Right cardiac atrium (tissue), 5 donors: ENCODE measurements around the gene RBL1. TPM values are rescaled to one million over a fixed set of nuclear protein-coding genes. Genes with fewer than 3 reads are reported as not detected.
"Not testable (repeated sequence)": the region's sequence is repeated elsewhere in the genome, so short reads cannot be mapped to it uniquely, and the experiment has no call there.

Experiments
- ATAC-seq, 2 donors: fragments of 200-7000 bp; cut with Tn5 transposase; one replicate each; pipeline versions ENCODE4 v1.8.0 to v1.9.1; 2020; ENCODE audit warnings: moderate library complexity in 2 of 2, mild to moderate bottlenecking in 1 of 2
- DNase-seq, 3 donors: peaks; one replicate each; pipeline ENCODE4 v3.0.0-alpha.2; 2020
- H3K27ac ChIP-seq: one replicate; pipeline ENCODE4 v1.5.1; 2013; ENCODE audit warnings: mild to moderate bottlenecking, low read length, control low read depth, moderate library complexity
- H3K27me3 ChIP-seq: one replicate; pipeline ENCODE4 v1.6.1; 2013; ENCODE audit not compliant: control insufficient read depth, insufficient read depth
- H3K4me1 ChIP-seq: one replicate; pipeline ENCODE4 v1.6.1; 2013; ENCODE audit warnings: low read length; ENCODE audit not compliant: control insufficient read depth, insufficient read depth
- H3K4me3 ChIP-seq: one replicate; pipeline ENCODE4 v1.5.1; 2013; ENCODE audit warnings: low read length, control low read depth
- H3K9me3 ChIP-seq: one replicate; pipeline ENCODE4 v1.6.1; 2013; ENCODE audit warnings: low read length; ENCODE audit not compliant: control insufficient read depth
- WGBS: extraction: QIAGEN DNeasy Blood & Tissue Kit; methylation state at CpG from one replicate; pipeline ENCODE4 v1.1.7; 2013; 5-methylcytosine and 5-hydroxymethylcytosine counted together
- intact Hi-C, 4 donors: fragments of 100-400 bp; cut with DNase I; formaldehyde crosslinking; loops; one replicate each; pipeline versions ENCODE4 v1.11.0 to v1.14.0; 2022 to 2023
- polyA plus RNA-seq: library from polyadenylated mRNA; stranded (reverse); fragments of 200-250 nt; gene quantifications from one replicate; pipeline ENCODE4 v1.2.3, GENCODE V29; 2013
- total RNA-seq, 4 donors: library from RNA; stranded (reverse); fragmentation: NEBNext Ultra II Directional; extraction: Animal tissue kit (Norgen Biotek cat#: 25700); gene quantifications; one replicate each; pipeline ENCODE4 v1.2.1, GENCODE V29; 2021
- donor health status: healthy with polysubstance abuse.
- donor health status: DM: no; HTN: yes; CAD: no.
- donor health status: DM: no; HTN: no; CAD: no.
- donor health status: DM: no; HTN: yes; CAD: no; lungs with severe emphysema.
- donor health status: DM: yes; HTN: yes; CAD: no.

Gene RBL1
- total and polyA plus RNA-seq, 5 donors = 1.3 to 4.2 (median 3.7) TPM

- H3K4me3 ChIP-seq = no peak overlapping the region
- ATAC-seq = no peak
- intact Hi-C loops = no loop called here
- no peaks in the 10 kb centered on the region for H3K4me1 ChIP-seq
- H3K27ac ChIP-seq = no peak overlapping the region
- WGBS = 95% methylated on average over 3 of the region's 3 CpGs
- H3K9me3 ChIP-seq = no peaks in the 10 kb centered on the region
- no peaks in the 10 kb centered on the region for H3K27me3 ChIP-seq
- no peak for DNase-seq
These were observed 104.1 kb downstream of the RBL1 start for GRCh38 chr20:36991703-36992102.

GRCh38 chr20:36989797-36990196, 106.0 kb downstream of the RBL1 start:
- WGBS = 79% methylated on average over 6 of the region's 6 CpGs
- H3K9me3 ChIP-seq = no peaks in the 10 kb centered on the region
- no peak overlapping the region for H3K4me3 ChIP-seq
- peak in 1 of 3 donors; percentile 61 for DNase-seq
- H3K4me1 ChIP-seq = no peaks in the 10 kb centered on the region
- no peak overlapping the region for H3K27ac ChIP-seq
- ATAC-seq = no peak
- intact Hi-C loops = no loop called here
- no peaks in the 10 kb centered on the region for H3K27me3 ChIP-seq

DNA sequence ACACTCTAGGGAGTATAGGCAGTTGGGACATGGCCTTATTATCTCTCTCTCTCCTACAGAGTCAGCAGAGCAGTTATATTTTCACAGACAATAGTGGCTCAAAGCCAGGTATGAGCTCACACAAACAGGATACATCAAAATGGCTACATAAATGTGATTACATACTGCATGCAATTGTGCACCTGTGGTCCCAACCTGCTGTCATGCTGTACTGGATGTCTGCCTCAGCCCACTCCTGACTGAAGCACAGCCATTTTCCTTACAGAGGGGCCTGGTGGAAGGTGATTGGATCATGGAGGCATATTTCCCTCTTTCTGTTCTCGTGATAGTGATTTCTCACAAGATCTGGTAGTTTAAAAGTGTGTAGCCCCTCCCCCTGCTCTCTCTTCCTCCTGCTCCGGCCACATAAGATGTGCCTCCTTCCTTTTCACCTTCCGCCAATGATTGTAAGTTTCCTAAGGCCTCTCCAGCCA, 107.3 kb downstream of the RBL1 start:
- Histone ChIP-seq H3K4me1 (no peaks in the 10 kb centered on the region), H3K27me3 (no peaks in the 10 kb centered on the region), H3K27ac (no peak overlapping the region), H3K4me3 (no peak overlapping the region), H3K9me3 (no peaks in the 10 kb centered on the region)
- DNase-seq (no peak), ATAC-seq (peak; percentile 13 to 24)
- 60% methylated on average over 3 of the region's 3 CpGs for WGBS
- intact Hi-C loops = no loop called here

- intact Hi-C loops = no loop called here
- WGBS = 68% methylated on average over 6 of the region's 6 CpGs
These were observed 111.5 kb downstream of the RBL1 start for GRCh38 chr20:36984257-36984638.

GRCh38 chr20:36975099-36975818, 120.5 kb downstream of the RBL1 start:
- no peaks in the 10 kb centered on the region for H3K27me3 ChIP-seq
- intact Hi-C loops = no loop called here
- no peaks in the 10 kb centered on the region for H3K9me3 ChIP-seq
- 60% methylated on average over 3 of the region's 3 CpGs for WGBS
- no peaks in the 10 kb centered on the region for H3K4me1 ChIP-seq
- no peak for DNase-seq
- no peak overlapping the region for H3K4me3 ChIP-seq
- H3K27ac ChIP-seq = no peak overlapping the region
- ATAC-seq = no peak

More at GRCh38 chr20:36984257-36984638, 111.5 kb downstream of the RBL1 start:
- no peak for ATAC-seq
- Histone ChIP-seq H3K4me3 (no peak overlapping the region), H3K27ac (no peak overlapping the region), H3K27me3 (no peaks in the 10 kb centered on the region), H3K9me3 (no peaks in the 10 kb centered on the region), H3K4me1 (no peaks in the 10 kb centered on the region)
- no peak for DNase-seq

- WGBS = 89% methylated on average over 3 of the region's 3 CpGs
- no peaks in the 10 kb centered on the region for H3K27me3 ChIP-seq
- H3K27ac ChIP-seq = no peak overlapping the region
- H3K4me3 ChIP-seq = no peak overlapping the region
- H3K4me1 ChIP-seq = no peaks in the 10 kb centered on the region
- intact Hi-C loops = no loop called here
- ATAC-seq (no peak), DNase-seq (no peak)
- no peaks in the 10 kb centered on the region for H3K9me3 ChIP-seq
These were observed 121.1 kb downstream of the RBL1 start for GRCh38 chr20:36974660-36975059.

- WGBS = 65% methylated on average over 1 of the region's 1 CpG
- no peak for ATAC-seq
- no peak for DNase-seq
These were observed 124.7 kb downstream of the RBL1 start for GRCh38 chr20:36971103-36971502.

GRCh38 chr20:36969478-36970186, 126.2 kb downstream of the RBL1 start:
- DNase-seq (no peak), ATAC-seq (peak; percentile 14 to 40)
- Histone ChIP-seq H3K4me1 (no peaks in the 10 kb centered on the region), H3K4me3 (no peak overlapping the region), H3K27me3 (no peaks in the 10 kb centered on the region), H3K9me3 (no peaks in the 10 kb centered on the region), H3K27ac (no peak overlapping the region)
- 72% methylated on average over 10 of the region's 10 CpGs for WGBS
- intact Hi-C loops = no loop called here

More at GRCh38 chr20:36971103-36971502, 124.7 kb downstream of the RBL1 start:
- intact Hi-C loops = no loop called here
- Histone ChIP-seq H3K4me3 (no peak overlapping the region), H3K9me3 (no peaks in the 10 kb centered on the region), H3K27ac (no peak overlapping the region), H3K4me1 (no peaks in the 10 kb centered on the region), H3K27me3 (no peaks in the 10 kb centered on the region)

DNA sequence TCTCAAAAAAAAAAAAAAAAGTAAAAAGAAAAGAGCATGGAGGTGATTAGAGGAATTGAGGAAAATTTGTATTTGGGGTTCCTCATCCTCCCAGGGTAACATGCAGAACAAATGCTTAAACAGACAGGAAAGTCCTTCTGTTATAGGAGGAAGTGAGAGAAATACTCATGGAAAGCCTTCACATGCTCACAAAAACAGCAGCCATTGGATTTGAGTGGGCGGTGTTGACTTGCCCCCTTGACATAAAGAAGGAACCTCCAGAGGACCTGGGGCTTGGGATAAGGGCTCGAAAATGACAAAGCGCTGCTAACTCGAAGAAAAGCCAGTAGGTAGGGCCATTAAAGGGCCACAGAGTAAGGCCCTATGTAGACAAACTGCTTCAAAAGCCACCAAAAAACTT, 126.7 kb downstream of the RBL1 start:
- Histone ChIP-seq H3K4me3 (no peak overlapping the region), H3K27ac (no peak overlapping the region), H3K9me3 (no peaks in the 10 kb centered on the region), H3K4me1 (no peaks in the 10 kb centered on the region), H3K27me3 (no peaks in the 10 kb centered on the region)
- no peak for DNase-seq
- WGBS = 88% methylated on average over 4 of the region's 4 CpGs
- peak in 1 of 2 donors; percentile 16 for ATAC-seq
- intact Hi-C loops = no loop called here

DNA sequence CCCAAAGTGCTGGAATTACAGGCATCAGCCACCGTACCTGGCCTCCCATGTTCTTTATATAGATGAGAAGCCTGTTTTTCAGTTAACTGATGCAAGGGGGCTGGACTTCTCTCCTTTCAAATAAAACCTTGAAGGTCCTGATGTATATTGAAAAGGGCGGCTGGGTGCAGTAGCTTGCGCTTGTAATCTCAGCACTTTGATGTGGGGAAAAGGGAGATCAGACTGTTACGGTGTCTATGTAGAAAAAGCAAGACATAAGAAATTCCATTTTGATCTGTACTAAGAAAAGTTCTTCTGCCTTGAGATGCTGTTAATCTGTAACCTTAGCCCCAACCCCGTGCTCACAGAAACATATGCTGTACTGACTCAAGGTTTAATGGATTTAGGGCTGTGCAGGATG, 128.2 kb downstream of the RBL1 start:
- Histone ChIP-seq H3K9me3 (no peaks in the 10 kb centered on the region), H3K4me1 (no peaks in the 10 kb centered on the region), H3K27me3 (no peaks in the 10 kb centered on the region), H3K27ac (no peak overlapping the region), H3K4me3 (no peak overlapping the region)
- WGBS = 92% methylated on average over 5 of the region's 5 CpGs
- no peak for DNase-seq
- intact Hi-C loops = no loop called here
- no peak for ATAC-seq

- intact Hi-C loops, DNase-seq, H3K4me1 ChIP-seq, H3K27me3 ChIP-seq, H3K4me3 ChIP-seq, ATAC-seq, H3K27ac ChIP-seq, H3K9me3 ChIP-seq: not testable (repeated sequence)
- WGBS = 93% methylated on average over 3 of the region's 3 CpGs
These were observed 128.8 kb downstream of the RBL1 start for GRCh38 chr20:36966965-36967364.
